ENCODE measurements around the gene CCDC134.

DNA sequence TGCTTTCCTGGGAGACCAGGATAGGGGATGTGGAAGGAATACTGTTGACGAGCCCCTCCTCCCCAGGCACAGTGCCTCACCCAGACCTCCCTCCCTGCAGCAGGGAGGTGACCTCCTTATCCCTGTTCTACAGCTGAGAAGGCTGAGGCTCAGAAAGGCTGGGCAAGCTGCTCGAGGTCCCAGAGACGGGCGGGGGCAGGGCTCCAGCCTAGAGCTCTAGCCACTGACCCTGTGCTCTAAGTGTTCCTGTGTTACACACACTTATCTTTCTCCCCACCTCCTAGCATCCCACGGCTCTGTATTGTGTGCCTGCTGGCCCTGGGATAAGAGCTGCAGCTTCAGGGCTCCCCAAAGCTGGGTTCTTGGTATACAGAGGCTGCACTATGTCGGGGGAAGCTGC lies 7.9 kb downstream of the CCDC134 start:
- no peak for TF ChIP-seq RAD21 (conservative IDR thresholded peaks at IDR 0.05)
- no peak for TF ChIP-seq POLR2AphosphoS5 (IDR thresholded peaks at IDR 0.05)
- no peak for TF ChIP-seq CTCF (IDR thresholded peaks at IDR 0.05; ENCODE audit: poor library complexity, severe bottlenecking)
- no peak for TF ChIP-seq MXI1 (conservative IDR thresholded peaks at IDR 0.05; ENCODE audit: poor library complexity, severe bottlenecking)
